HG03521 (cell line): ENCODE results near the gene HCN2.
"Not testable (repeated sequence)": the region's sequence is repeated elsewhere in the genome, so short reads cannot be mapped to it uniquely, and the experiment has no call there.

ENCODE experiments used
- ATAC-seq: cut with Tn5 transposase; IDR thresholded peaks from one replicate; pipeline ENCODE4 v1.9.1; 2021; ENCODE audit warnings: mild to moderate bottlenecking, moderate library complexity; ENCODE audit not compliant: unreplicated experiment

Gene HCN2

DNA sequence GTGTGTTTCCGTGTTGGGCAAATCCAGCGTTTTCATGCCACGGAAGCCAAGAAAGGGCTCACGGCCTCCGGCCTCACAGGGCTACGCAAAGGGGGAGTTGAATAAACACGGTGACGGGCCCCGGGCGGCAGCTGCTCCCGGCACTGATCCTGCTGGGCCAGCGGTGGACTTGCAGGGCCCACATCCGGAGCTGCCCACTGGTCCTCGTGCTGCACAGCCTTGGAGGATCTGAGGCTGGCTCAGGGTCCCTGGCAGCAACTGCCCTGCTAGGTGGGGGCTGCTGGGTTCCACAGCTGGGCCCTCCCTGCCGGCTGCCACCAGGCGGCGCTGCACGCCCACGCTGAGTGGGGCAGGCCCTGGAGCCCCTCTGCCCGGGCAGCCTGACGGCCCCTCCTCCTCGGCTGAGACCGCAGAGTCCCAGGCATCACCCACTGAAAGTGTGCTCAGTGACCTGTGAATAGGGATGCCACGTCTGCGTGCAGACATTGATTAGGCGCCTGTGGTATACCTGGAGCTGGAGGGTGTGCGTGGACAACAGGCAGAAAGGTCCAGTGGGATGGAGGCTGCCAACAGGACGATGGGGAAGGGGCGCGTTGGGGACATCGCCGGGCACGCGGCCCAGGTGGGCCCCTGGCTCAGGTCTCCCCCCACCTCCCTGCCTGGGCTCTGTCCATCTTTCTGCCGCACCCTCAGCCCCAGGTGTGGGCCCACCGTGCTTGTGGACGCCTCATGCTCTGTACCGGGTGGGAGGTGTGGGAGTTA lies 5.3 kb upstream of the HCN2 start:
- no peak for ATAC-seq

- ATAC-seq, result not testable (repeated sequence)
Observed at GRCh38 chr19:585146-585545, 4.5 kb upstream of the HCN2 start.

GRCh38 chr19:585551-586110 lies 4.0 kb upstream of the HCN2 start:
- no peak for ATAC-seq

GRCh38 chr19:588093-588740 lies 1.5 kb upstream of the HCN2 start:
- no peak for ATAC-seq

DNA sequence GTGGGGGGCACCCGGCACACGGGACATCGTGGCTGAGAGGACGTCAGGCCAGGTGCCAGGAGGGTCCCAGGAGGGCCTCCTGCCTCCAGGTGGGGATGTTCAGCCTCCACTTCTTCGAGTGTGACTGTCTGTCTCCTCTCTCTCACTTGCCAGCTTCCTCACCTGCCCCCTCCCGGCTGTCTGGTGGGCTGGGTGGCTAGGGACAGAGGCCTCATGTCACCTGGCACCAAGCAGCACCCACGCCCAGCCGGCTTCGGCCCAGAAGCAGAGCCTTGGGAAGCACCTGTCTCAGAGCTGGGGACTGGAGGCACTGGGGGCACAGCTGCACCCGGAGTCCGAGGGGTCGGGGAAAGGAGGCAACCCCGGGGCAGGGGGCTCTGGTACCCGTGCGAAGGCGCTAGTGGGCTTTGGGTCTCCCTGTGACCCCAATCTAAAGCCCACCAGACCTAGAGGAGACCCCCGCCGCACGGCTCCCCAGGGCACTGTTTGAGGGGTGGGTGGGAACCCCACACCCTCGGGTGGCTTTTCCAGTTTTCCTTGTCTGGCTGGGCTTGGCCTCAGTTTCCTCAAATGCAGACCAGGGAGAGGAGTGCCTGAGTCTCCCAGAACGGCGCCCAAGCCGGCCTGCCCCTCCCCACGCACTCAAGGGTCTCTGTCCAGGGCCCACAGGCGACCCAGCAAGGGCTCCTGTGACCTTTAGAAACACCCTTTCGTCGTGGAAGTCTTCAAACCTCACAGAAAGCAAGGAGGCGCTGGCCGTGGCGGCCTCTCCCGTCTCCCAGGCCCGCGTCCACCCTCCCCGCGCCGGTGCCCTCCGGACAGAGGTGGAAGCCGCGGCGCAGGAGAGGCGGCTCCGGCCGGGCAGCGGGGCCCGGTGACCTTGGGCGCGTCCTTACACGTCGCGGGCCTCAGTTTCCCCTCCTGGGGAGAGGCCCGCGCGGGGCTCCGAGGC lies 664 bp upstream of the HCN2 start:
- no peak for ATAC-seq

DNA sequence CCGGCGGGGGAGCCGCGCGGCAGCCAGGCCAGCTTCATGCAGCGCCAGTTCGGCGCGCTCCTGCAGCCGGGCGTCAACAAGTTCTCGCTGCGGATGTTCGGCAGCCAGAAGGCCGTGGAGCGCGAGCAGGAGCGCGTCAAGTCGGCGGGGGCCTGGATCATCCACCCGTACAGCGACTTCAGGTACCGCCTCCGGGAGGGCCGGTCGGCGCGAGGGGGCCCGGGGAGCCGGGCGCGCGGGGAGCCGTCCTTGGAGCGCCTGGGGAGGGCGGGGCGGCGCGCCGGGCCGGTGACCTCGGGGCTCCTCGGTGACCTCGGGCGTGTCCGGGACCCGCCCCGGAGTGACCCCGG lies 690 bp downstream of the HCN2 start:
- ATAC-seq, result no peak

- no peak for ATAC-seq
Observed at GRCh38 chr19:590750-591098, 1.0 kb downstream of the HCN2 start.

DNA sequence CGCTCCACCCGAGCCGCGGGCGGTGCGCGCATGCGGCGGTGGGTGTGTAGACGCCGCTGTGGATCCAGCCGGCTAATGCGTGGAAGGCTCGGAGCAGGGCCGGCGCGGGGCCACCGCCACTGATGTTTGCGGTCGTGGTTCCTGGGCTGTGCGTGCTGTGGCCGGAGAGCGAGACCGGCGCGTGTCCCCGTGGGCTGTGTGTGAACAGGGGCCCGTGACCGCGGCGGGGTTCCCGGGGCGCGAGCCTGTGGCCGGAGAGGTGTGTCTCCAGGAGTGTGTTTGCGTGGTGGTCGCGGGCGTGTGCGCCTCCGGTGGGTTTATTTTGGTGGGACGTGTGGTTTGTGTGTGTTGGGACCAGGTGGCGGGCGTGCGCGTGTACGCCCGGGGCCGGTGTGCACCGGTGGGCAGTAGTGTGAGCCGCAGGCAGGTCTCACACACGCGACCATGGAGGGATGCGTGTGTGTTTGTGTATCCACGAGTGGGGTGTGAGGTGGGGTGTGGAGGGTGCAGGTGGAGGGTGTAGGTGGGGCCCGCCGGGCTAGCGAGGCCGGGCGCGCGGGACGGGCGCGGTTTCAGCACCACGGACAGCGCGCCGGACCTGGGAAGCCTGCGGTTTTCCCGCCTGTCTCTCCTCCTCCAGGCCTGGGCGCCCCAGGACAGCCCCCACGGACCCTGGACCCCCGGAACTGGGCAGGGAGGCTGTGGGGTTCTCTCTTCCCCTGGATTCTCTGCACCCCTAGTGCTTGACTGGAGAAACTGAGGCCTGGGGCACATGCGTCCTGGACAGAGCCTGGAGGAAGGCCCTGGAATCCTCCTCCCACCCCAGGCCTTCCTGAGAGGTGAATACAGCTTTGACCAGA lies 1.6 kb downstream of the HCN2 start:
- no peak for ATAC-seq

DNA sequence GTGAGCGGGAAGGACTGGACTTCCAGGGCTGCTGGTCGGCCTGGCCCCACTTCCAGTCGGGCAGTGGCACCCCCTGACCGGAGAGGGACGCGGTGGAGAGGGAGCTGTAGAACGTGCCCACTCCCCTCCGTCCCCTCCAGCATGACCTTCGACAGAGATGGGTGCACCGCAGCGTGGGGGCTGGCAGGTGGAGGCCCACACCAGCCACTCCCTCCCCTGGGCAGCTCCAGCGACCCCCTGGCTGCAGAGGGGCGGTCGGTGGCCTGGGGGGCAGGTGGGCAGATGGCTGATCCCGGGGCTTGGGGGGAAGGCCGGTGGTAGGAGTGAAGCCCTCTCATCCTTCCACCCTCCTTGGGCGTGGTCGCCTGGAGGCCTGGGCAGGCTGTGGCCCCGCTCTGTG lies 2.4 kb downstream of the HCN2 start:
- ATAC-seq, result no peak

DNA sequence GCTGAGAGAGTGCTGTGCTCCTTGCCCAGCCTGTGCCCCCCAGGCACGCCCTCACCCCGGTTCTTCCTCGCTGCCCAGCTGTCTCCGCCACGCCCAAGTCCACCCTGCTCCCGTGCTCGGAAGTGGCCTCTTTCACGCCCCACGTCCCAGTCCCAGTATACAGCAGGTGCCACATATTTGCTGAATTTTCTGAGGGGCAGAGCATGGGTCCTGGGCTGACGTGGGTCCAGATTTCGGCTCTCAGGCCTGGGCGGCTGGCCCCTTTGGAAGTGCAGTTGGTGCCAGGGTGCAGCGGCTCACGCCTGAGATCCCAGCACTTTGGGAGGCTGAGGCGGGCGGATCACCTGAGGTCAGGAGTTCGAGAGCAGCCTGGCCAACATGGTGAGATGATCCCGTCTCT lies 3.4 kb downstream of the HCN2 start:
- ATAC-seq, result no peak

DNA sequence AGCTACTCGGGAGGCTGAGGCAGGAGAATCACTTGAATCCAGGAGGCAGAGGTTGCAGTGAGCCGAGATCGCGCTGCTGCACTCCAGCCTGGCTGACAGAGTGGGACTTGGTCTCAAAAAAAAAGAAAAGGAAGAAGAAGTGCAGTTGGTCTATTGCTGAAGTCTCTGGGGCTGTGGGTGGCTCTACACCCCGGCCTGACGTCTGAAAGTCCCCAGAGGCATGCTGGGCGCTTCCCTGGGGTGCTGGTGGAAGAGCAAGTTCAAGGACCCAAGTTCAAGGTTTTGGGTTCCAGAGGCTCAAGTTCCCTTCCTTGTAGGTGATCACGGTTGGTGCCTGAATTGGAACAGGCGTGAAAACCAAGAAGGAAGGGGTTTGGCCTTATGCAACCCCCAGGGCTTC lies 3.8 kb downstream of the HCN2 start:
- no peak for ATAC-seq

DNA sequence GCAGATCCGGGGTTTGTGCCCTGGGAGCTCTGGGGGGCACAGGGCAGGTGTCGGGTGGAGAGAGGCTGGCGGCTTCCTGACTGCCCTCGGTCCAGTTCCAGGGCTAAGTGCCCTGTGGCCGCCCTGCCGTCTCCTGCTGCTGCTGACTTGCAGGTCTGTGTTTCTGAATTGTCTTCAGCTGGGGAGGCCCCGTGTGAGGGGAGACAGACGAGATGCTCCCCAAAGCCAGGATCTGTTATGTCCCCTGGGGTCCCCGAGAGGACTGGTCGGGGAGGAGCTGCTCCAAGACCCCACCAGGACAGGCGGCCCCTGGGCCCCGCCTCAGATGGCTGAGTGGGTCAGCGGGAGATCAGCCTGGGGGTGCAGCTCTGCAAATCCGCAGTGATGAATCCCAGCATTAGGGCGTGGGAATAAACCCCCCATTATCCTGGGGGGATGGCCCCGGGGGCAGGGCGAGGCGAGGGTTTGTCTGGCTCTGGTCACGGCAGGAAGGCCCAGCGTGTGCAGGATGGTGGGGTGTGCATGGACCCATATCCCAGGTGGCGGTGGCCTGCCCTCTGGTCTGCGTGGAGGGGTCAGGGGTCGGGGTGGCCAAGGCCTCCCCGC lies 4.7 kb downstream of the HCN2 start:
- ATAC-seq, result no peak

DNA sequence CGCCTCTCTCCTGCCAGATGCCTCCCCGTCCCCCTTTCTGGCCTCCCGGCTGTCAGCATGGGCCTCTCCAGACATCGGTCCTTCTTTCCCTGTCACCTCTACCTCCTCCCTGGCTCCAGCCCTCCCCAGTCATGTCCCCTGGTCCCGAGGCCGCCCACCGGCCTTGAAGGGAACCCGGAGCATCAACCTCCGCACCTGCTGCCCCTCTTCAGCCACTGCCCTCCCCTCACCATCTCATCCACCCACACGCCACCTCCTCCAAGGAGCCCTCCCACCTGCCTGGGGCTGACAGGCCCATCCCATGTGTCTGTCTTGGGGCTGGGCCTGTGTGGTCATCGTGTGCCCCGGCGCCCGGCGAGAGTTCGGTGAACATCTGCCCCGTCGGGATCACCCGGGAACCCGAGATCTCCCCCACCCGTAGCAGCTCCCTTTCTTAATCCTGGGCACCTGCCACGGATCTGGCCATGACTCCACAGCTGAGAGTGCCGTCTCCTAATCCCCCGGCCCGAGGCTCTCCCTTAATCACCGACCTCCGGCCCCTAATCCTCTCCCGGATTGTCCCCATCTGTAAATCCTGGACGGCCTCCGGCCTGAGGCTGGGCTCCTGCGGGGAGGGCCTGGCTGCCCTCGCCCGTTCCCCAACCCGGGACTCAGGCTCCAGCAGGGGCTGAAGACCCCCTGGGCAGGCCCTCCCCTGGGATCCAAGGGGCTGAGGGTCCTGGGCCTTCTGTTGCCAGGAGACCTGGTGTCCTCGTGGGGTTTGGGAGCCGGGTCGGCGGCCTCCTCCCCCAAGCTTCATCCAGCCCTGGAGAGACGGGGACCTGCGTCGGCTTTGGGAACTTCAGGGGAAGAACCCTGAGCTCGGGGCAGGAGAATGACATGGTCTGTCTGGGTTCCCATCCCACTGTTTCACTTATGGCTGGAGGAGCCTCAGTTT lies 5.9 kb downstream of the HCN2 start:
- ATAC-seq, result no peak

GRCh38 chr19:596263-596655 lies 6.6 kb downstream of the HCN2 start:
- no peak for ATAC-seq

GRCh38 chr19:597406-598315 lies 8.0 kb downstream of the HCN2 start:
- no peak for ATAC-seq

DNA sequence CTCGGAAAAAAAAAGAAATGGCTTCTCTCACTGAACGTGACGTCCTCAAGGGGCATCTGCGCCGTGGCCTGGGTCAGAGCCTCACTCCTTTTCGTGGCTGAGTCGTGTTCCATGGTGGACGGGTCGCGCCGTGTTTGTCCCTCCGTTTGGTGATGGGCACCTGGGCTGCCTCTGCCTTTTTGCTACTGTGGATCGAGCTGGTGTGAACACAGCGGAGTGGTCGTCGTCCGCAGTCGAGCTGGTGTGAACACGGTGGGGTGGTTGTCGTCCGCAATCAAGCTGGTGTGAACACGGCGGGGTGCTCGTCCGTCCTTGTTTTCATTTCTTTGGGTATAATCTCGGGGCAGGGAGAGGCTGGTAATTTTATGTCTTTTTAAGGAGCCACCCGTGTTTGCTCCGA lies 11.6 kb downstream of the HCN2 start:
- ATAC-seq, result no peak

- no peak for ATAC-seq
Observed at GRCh38 chr19:601790-602189, 12.1 kb downstream of the HCN2 start.
